Activated CD8-positive, alpha-beta memory T cell treated with anti-CD3 and anti-CD28 coated beads for 4 hours (primary cell): ENCODE measurements around the gene SLCO4A1.
"Not testable (repeated sequence)": the region's sequence is repeated elsewhere in the genome, so short reads cannot be mapped to it uniquely, and the experiment has no call there.

Experiments used
- DNase-seq, 2 donors: peaks; one replicate each; pipeline ENCODE4 v3.0.0-alpha.2; 2020; ENCODE audit warnings: low read depth in 2 of 2

The SLCO4A1 gene

DNA sequence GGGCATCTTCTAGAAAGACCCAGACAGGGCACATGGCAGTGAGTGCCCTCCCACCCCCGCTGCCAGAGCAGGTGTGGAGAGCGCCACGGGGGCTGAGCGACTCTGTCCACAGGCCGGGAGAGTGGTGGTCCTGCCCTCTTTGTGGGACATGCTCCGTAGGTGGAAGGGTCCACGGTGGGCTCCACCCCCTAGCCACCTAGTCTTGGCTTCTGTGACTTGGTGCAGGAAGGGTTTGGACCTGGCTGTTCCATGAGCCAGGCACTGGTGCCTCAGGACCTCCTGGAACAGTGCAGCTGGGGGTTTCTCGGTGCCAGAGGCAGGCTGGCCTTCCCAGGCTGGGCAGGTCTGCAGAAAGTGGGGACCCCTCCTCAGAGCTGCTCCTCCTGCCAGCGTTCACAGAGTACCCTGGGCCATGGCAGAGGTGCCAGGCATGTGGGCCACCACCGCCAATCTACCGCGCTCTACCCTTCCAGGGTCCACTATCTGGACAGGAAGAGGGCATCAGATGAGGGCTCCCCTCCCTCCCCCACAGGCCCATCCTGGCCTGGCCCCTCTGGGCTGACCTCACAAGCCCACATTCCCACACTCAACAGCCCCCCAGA, 23.0 kb downstream of the SLCO4A1 start:
- no peak for DNase-seq

DNA sequence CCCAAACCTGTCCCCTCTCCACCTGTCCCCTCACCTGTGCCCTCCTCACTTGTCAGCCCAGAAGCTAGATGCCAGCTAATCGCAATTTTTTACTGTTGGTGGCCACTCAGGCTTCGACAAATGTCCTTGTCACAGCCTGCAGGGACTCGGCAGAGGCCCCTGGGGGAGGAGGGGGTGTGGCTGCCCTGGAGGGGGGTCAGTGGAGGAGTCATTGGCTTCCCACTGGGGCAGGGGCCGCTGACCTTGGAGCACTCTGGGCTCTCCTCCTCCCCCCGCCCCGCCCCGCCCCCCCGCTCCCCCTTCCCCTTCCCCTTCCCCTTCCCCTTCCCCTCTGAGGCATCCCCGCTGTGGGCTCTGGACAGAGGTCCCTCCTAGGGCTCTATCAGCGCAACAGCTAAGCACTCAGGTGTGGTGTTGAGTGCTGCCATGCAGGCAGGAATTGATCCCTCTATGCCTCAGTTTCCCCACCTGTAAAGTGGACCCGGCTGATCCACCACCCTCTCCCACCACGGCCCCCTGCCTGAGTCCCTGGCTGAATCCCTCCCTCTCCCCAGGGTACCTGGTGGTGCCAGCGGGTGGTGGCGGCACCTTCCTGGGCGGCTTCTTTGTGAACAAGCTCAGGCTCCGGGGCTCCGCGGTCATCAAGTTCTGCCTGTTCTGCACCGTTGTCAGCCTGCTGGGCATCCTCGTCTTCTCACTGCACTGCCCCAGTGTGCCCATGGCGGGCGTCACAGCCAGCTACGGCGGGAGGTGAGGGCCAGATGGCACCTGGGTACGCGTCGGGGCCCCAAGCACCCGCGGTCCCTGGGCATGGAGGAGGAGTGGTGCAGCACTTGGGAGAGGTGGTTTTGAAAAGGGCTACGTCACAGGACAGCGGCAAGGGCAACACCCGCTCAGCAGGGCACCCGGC, 23.8 kb downstream of the SLCO4A1 start:
- DNase-seq: no peak

DNA sequence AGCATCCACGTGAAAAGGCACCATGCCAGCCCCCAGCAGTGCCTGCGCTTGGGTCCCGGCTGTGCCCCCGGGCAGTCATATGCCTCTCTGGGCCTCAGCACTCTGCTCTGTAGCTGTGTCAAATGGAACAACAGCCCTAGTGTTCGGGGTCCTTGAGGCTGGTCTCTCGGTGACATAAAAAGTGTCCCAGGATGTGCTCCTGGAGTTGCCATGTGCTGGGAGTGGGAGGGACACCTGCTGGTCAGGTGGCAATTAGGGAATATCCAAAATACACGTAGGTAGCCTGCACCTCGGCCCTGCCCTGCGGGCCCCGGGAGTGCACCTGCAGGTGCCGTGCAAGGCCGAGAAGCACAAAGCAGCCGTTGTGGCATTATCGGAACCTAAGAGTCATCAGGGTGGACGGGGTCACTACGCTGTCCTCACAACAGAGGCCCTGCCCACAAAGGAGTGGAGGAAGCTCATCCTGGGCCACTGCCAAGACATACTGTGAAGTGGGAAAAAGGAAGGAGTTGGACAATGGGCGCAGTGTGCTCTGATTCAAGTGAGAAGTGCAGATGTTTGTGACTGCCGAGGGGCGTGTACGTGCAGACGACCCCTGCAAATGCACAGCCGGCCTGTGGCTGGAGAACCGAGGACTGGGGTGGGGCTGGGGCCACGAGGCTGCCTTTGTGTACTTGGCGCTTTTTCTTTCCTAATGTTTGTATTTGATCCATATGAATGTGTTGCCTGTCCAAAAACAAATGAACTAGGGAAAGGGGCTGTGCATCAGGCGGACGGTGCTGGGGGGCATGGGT, 24.6 kb downstream of the SLCO4A1 start:
- DNase-seq: no peak

DNA sequence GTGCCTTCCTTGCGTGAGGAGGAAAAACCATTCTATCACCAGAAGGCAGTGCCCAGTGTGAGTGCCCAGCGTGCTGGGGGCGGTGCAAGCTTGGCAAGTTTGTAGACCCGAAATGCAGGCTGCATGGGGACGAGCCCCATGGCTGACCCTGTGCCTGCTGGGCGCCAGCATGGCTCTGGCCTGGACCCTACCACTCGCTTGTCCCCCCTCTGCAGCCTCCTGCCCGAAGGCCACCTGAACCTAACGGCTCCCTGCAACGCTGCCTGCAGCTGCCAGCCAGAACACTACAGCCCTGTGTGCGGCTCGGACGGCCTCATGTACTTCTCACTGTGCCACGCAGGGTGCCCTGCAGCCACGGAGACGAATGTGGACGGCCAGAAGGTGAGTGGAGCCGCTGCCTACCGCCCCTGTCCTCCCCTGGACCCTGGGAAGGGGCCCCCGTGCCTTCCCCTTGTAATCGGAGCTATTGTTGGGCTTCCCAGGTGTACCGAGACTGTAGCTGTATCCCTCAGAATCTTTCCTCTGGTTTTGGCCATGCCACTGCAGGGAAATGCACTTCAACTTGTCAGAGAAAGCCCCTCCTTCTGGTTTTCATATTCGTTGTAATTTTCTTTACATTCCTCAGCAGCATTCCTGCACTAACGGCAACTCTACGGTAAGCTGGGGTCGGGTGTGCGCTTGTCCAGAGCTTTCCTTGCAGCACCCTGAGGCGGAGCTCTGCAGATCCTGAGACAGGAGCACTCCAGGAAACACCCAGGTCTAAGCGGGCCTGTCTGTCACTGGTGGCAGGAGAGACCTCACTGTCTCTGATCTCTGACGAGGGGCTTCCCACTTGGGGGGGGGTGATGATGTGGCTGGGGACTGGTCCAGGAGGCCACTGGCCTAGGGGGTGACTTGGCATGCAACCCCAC, 25.5 kb downstream of the SLCO4A1 start:
- no peak for DNase-seq

DNA sequence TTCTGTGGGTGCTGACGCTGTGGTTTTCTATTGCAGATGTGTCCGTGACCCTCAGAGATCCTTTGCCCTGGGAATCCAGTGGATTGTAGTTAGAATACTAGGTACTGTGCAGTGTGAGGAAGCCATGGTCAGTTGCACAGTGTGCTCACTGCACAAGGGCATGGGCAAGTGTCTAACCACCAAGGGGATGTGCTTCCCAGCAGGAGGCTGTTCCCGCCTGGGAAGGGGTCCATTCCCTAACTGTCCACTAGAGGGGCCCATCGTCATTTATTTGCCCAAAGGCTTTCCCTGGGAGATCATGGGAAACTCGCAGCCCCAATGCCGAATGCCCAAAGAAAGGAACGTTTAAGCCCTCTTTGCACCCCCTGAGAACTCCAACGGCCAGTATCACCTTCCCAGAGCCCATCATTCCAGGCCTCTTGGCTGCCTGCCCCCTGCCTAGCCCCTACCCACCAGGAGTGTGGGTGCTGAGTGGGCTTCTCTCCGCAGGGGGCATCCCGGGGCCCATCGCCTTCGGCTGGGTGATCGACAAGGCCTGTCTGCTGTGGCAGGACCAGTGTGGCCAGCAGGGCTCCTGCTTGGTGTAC, 26.2 kb downstream of the SLCO4A1 start:
- DNase-seq: peak in 1 of 2 donors; percentile 10

DNA sequence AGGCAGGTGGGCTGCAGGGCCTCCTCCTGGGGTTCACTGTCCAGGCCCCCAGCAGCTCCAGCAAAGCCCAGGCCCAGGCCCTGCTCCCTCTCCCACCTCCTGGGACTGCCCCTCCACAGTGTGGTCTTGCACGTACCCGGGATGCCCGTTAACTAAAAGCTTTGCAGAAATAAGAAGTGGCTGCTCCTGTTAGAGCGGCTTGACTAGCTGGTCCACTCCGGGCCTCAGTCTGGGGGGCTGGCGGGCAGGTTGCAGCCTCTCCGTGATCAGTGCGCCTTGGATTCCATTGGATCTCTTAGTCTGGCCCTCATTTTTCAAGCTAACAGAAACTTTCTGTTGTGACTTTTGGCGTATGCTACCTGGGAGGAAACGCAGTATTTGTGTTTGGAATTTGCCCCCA, 26.9 kb downstream of the SLCO4A1 start:
- no peak for DNase-seq

DNA sequence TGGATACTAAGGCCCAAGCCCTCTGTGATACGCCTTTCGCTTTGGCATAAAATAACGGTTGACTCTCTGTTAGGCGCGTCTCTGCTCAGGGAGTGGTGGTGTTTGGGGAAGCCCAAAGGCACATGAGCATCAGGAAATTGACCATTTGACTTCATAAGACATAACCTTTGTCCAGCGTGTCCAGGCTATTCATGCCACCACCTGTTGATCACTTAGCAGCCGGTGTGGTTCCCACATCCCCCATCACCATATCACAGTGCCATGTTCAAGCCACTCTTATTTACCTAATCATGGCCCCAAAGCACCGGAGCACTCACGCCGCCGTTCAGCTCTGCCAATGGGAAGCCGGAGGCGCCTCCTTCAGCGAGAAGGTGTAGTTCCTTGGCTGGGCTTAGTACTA, 27.9 kb downstream of the SLCO4A1 start:
- DNase-seq: no peak

DNA sequence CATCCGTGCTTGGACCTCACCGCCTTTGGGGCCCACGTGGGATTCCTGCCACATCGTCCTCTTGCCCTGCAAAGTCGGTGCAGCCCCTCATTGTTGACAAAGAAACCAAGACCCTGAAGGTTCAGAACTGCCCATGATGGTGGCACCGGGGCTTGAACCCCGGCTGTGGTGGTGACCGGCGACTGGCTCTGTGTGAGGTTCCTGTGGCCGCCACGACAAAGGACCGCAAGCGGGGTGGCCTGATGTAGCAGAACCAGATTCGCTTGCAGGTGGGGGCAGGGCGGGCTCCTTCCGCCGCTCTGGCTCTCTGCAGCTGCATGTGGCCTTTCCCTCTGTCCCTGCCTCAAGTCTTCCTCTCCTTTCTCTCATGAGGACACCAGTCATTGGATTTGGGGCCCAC, 28.7 kb downstream of the SLCO4A1 start:
- no peak for DNase-seq

DNA sequence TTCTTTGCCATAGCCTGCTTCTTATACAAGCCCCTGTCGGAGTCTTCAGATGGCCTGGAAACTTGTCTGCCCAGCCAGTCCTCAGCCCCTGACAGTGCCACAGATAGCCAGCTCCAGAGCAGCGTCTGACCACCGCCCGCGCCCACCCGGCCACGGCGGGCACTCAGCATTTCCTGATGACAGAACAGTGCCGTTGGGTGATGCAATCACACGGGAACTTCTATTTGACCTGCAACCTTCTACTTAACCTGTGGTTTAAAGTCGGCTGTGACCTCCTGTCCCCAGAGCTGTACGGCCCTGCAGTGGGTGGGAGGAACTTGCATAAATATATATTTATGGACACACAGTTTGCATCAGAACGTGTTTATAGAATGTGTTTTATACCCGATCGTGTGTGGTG, 29.5 kb downstream of the SLCO4A1 start:
- DNase-seq: no peak

DNA sequence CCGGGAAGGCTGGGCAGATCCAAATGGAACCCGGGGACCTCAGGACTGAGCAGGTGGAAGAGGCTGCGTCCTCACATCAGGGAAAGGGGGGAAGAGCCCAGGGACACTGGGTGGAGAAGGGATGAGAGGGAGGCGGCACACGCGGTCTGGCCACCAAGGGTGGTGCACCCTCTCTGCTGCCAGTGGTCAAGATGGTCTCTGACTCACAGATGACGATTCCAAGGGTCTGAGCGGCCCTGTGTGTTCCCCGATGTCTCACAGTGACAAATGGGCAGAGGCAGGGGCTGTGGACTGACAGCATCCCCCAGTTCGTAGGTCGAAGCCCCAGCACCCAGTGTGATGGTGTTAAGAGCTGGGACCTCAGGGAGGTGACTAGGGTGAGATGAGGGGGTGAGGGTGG, 32.1 kb downstream of the SLCO4A1 start:
- DNase-seq: no peak

DNA sequence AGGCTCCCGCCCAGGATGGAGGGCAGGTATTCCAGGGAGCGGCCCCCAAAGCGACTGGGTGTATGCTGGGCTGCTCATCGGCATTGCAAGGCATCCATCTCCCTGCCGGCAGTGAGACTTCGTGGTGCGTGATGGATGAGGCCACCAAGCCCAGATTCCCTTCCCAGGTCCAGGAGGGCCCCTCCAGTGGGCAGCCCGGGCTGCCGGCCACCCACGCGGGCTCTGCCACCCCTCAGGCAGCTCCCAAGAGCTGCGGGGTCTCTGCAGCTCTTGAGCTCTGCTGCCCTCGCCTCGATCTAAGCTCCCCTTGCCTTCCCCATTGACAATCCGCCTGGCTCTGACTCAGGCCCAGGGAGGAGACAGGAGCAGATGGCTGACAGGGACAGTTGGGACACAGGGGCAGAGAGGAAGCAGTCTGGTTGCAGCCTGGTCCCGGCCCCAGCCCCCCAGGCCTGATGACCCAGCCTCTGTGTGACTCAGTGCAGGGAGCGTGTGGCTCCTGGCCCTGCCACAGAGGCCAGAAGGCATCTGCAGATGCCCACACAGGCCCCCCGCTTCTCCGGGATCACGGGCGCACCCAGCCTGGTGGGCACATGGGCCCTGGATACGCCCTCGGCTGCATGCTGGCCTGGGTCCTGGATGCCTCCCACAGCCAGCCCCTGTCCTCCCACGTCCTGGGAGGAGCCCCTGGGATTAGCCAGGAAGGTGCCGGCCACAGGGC, 33.0 kb downstream of the SLCO4A1 start:
- no peak for DNase-seq

DNA sequence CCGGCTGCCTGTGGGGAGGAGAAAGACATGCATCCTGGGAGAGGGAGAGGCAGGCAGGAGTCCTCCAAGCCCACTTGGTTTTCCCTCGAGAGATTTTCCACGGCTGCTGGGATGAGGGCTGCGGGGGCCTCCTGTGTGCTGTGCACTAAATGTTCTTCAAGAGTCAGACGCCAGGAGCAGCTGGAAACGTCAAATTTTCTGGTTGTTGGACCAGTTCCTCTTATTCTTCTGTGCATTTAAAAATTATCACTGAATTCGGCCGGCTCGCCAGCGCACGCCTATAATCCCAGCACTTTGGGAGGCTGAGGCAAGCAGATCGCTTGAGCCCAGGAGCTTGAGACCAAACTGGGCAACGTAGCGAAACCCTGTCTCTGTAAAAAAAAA, 33.6 kb downstream of the SLCO4A1 start:
- DNase-seq: no peak

DNA sequence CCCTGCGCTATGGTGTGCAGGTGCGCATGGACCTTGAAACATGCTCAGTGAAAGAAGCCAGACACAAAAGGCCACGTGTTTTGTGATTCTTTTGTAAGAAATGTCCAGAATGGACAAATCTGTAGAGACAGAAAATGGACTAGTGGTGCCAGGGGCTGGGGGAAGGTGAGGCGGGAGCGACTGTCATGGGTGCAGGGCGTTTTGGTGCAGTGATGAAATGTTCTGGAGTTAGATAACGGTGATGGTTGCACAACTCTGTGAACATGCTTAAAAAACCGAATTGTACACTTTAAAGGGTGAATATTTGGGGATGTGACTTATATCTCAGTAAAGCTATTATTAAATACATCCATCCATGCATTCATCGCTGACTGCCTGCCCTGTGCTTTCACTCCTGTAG, 34.7 kb downstream of the SLCO4A1 start:
- no peak for DNase-seq

DNA sequence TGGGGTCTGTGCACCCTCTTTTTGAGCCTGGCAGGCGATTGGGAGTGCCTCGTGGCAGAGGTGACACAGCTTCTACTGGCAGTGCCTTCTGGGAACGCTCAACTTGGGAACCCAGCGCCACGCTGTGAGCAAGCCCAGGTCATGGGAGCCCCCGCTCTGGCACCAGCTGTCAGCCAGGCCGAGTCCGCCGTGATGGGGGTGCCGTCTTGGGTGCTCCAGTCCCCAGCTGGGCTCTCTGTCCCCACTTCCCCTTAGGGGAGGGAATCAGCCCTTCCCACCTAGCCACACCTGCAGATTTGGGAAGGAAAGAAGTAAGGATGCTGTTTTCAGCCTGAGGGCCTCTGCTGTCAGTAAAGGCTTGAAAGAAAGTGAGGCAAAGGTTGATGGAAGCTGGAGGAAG, 35.4 kb downstream of the SLCO4A1 start:
- no peak for DNase-seq

DNA sequence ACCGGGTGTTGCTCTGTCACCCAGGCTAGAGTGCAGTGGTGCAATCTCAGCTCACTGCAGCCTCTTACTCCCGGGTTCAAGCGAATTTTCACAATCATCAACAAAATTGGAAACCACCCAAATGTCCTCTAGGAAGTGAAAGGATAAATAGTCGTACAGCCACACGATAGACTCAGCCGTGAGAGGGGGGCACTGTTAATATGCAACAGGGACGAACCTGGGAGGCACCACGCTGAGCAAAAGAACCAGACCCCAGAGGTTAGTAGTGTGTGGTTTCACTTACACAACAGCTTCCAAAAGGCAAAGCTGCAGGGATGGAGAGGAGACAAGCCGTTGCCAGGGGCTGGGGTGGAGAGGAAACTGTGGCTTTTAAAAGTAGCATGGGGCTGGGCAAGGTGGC, 36.2 kb downstream of the SLCO4A1 start:
- DNase-seq: no peak

DNA sequence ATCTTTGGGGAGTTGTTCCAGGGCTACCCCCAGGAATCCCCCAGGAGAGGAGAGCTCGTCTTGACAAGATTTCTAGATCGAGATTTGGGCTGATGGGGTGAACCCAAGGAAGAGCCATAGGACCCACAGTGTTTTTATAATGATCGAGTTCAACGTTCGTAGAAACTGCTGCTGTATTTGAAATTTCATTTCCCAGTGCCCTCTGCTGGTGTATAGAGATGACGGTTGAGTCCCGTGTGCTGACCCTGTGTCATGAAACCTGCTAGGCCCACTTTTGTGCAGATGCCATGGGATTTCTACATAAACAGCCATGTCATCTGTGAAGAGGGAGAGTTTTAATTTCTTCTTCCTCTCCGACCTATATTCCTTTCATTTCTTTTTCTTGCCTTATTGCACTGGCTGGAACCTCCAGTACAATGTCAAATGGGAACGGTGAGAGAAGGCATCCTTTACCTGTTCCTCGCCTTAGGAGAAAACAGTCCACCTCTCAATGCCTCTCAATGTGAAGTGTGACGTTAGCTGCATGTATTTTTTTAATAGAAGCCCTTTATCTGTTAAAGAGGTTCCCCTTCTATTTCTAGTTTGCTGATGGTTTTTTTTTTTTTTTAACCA, 37.8 kb downstream of the SLCO4A1 start:
- no peak for DNase-seq

DNA sequence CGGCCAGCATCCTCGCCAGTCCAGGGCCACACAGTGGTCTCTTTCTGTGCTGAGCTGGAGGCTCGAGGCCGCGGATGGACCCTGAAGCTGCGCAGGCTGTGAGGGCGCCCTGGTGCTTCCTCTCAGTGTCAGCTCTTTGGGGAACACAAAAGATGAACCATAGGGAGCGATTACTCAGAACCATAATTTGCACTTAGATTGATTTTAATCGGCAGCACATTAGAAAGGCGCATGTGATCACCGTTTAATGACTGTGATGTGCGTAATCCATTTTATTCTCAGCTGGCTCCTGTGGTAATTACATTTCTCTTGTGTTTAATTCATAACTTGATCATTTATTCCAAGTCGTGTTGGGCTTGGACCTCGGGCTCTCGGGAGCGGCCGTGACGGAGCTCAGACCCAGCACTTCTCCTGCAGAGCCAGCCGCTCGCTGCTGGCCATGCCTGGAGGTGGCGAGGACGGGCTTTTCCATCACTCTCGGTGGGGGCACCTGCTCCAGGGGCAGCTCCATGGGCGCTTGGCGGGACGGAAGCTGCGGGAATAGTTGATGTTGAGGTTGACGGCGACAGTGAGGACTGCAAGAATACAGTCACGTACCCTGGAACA, 40.7 kb downstream of the SLCO4A1 start:
- DNase-seq: no peak

DNA sequence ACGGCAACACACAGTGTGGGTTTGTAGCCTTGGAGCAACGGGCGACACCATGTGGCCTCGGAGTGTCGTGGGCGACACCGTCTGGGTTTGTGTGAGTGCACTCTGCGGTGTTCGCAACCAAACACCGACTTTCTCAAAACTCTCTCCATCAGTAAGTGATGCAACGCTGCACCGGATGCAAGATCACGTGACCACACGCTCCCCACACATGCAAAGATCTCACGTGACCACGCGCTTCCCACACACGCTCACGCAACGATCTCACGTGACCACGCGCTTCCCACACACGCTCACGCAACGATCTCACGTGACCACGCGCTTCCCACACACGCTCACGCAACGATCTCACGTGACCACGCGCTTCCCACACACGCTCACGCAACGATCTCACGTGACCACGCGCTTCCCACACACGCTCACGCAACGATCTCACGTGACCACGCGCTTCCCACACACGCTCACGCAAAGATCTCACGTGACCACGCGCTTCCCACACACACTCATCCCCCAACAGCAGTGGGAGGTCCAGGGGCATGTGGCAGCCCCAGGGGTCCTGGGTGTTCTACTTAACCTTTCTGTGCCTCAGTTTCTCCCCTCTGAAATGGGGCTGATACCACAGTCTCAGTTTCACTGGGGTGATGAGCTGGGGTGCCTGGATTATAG, 41.5 kb downstream of the SLCO4A1 start:
- not testable (repeated sequence) for DNase-seq

DNA sequence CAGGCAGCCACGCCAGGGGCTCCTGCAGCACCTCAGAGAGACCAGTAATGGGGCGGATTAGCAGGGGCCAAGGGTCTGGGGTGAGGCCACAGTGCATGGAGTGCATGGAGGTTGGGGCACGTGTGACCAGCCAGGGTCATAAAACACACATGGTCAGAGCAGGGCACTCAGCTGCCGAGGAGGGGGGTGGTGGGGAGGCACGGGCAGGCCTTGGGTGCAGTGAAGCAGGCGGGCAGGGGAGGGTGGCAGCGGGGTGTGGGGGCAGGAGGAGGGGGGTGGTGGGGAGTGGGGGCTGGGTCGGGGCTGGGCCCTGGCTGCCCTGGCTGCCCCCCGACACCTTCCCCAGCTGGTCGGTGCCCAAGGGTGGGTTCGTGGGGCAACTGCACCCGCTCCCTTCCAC, 42.7 kb downstream of the SLCO4A1 start:
- no peak for DNase-seq
